GM23248 (cell line): ENCODE results near the gene GNAI2.

Experiments
- EZH2 ChIP-seq: fragments of 200-600 bp; sonication (generic); IDR thresholded peaks from 2 replicates; pipeline ENCODE4 v1.6.1; 2018; ENCODE audit warnings: antibody characterized with exemption, mild to moderate bottlenecking; ENCODE audit not compliant: insufficient read depth, poor library complexity, severe bottlenecking
- EZH2phosphoT487 ChIP-seq: fragments of 200-600 bp; sonication (generic); IDR thresholded peaks from 2 replicates; pipeline ENCODE4 v1.6.1; 2018; ENCODE audit warnings: antibody characterized with exemption, moderate library complexity, mild to moderate bottlenecking, low read depth; ENCODE audit not compliant: insufficient read depth

GRCh38 chr3:50275996-50276761, 40.2 kb downstream of the GNAI2 start:
- TF ChIP-seq EZH2phosphoT487 (no peak), EZH2 (no peak)
